Measurements from ENCODE around the gene CAPN15.
A peak's percentile ranks its signal among the peaks of the same experiment; 100 is the strongest.

CAPN15 gene

GRCh38 chr16:580141-580945 lies 52.8 kb downstream of the CAPN15 start:
- no peak for FAIRE-seq

GRCh38 chr16:580946-581498 lies 53.5 kb downstream of the CAPN15 start:
- no peak for FAIRE-seq

- no peak for FAIRE-seq
Measured at GRCh38 chr16:582218-582613, 54.7 kb downstream of the CAPN15 start.

GRCh38 chr16:582614-583331 lies 55.3 kb downstream of the CAPN15 start:
- FAIRE-seq, result no peak

- FAIRE-seq, result no peak
Measured at GRCh38 chr16:583470-583814, 55.9 kb downstream of the CAPN15 start.

GRCh38 chr16:583815-584591 lies 56.5 kb downstream of the CAPN15 start:
- no peak for FAIRE-seq

GRCh38 chr16:585351-585750 lies 57.8 kb downstream of the CAPN15 start:
- FAIRE-seq, result no peak

- no peak for FAIRE-seq
Measured at GRCh38 chr16:586047-586644, 58.6 kb downstream of the CAPN15 start.

- FAIRE-seq, result no peak
Measured at GRCh38 chr16:586645-587590, 59.4 kb downstream of the CAPN15 start.

GRCh38 chr16:588639-588888 lies 61.1 kb downstream of the CAPN15 start:
- no peak for FAIRE-seq

GRCh38 chr16:588889-589657 lies 61.6 kb downstream of the CAPN15 start:
- peak; percentile 6 for FAIRE-seq

- no peak for FAIRE-seq
Measured at GRCh38 chr16:589658-590187, 62.2 kb downstream of the CAPN15 start, which contains the start of gene RAB40C. Gene RAB40C, plus strand, starts transcription at chr16:590066. Its CDS starts 226 bp downstream, at chr16:590292.

- no peak for FAIRE-seq
Measured at GRCh38 chr16:590188-590814, 62.8 kb downstream of the CAPN15 start.

GRCh38 chr16:590815-591200 lies 63.3 kb downstream of the CAPN15 start:
- no peak for FAIRE-seq

- no peak for FAIRE-seq
Measured at GRCh38 chr16:591231-591630, 63.7 kb downstream of the CAPN15 start.

- no peak for FAIRE-seq
Measured at GRCh38 chr16:591892-592517, 64.5 kb downstream of the CAPN15 start.

- FAIRE-seq, result no peak
Measured at GRCh38 chr16:592518-593306, 65.2 kb downstream of the CAPN15 start.

- no peak for FAIRE-seq
Measured at GRCh38 chr16:593406-593805, 65.9 kb downstream of the CAPN15 start.

GRCh38 chr16:593807-594206 lies 66.3 kb downstream of the CAPN15 start:
- FAIRE-seq, result no peak

All from G401.6 (cell line).